ENCODE data around the gene KCNA3.
A peak's percentile ranks its signal among the peaks of the same experiment; 100 is the strongest.
"Not testable (repeated sequence)": the region's sequence is repeated elsewhere in the genome, so short reads cannot be mapped to it uniquely, and the experiment has no call there.

Gene KCNA3

DNA sequence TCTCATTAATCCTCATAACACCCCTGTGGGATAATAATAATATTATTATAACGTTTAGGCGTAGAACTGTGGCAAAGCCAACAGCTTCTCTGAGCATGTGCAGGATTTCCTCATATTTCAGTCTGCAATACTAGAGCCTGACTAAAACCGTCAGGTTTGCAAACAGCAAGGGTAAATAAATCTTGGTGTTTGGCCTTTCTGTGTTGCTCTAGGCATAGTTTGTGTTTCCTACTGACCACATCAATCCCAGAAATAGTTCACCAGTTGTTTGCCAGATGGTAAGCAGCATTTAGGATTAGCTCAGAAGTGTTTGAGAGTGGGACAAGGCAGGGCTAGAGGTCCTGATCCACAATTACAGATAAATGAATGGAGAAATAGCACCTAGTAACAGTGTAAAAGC, 2.8 kb upstream of the KCNA3 start:
- DNase-seq: no peak

GRCh38 chr1:110676970-110677369, 2.2 kb upstream of the KCNA3 start:
- peak; percentile 2 to 29 for DNase-seq

DNA sequence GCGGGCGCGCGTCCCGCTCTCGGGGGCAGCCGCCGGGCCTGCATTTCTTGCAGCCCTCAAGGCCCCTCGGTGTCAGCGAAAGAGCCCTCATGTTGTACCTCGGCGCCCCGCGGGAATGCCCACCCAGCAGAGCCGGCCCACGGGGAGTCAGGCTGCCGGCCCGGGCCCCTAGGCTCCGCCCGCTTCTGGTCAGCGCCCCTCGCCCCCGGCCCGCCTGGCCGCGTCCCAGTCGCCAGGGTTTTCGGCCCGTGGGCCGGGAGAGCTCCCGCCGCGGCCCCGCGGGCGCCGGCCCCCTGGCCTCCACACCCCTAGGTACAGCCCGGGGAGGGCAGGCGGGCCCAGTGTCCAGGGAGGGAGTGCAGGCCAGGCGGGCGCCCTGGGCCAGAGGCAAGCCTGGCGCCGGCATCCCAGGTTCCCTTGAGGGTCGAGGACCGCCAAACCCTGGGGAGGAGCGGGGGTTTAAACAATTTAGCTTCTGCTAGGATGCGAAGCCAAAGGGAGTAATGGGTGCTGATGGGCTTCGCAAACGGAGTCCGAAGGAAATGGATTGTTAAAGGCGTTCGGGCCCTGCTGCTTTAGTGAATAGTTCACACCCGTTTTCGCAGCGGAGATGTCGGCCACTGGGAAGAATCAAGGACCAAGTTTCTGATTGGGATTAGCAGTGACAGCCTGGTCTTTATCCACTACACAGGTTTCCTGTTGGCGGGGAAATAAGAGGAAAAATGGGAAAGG, 486 bp upstream of the KCNA3 start:
- DNase-seq: no peak

- no peak for DNase-seq
Measured at GRCh38 chr1:110673805-110674336, 869 bp downstream of the KCNA3 start.

GRCh38 chr1:110673197-110673701, 1.5 kb downstream of the KCNA3 start:
- no peak for DNase-seq

DNA sequence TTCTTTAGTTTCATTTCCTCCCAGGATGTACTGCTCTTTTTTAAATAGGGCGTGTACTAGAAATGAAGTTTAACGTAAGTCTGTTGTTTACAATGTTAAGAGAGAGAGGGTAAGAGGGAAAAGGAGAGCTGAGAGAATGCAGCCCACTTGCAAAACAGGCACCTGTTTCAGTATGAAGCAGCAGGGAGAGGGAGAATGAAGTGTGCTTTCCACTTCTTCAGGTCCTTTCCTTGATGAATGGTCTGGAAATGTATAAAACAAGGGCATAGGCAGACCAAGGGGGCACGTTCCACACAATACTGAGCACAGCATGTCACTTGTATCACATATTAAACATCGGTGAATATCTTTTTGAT, 2.0 kb downstream of the KCNA3 start:
- DNase-seq: no peak

GRCh38 chr1:110672001-110672752, 2.6 kb downstream of the KCNA3 start:
- DNase-seq: no peak

DNA sequence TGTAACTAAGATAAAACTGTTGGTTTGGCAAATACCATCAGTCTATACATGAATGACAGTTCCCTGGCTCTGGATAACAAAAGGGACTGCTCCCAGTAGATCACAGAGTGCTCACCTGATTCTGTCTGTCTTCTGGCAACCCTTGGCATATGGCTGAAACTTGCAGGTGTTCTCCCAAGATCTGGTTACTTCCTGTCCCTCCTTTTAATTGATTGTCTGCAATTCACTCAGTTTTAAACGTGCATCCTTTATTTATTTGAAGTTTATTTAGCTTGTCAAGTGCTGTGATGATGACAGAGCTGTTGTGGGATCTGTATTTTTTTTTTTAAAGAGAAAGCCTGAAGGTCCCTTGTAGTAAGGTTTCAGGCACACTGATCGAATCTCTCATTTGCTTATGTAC, 3.4 kb downstream of the KCNA3 start:
- DNase-seq: no peak

GRCh38 chr1:110668549-110668948, 6.2 kb downstream of the KCNA3 start:
- DNase-seq: no peak

DNA sequence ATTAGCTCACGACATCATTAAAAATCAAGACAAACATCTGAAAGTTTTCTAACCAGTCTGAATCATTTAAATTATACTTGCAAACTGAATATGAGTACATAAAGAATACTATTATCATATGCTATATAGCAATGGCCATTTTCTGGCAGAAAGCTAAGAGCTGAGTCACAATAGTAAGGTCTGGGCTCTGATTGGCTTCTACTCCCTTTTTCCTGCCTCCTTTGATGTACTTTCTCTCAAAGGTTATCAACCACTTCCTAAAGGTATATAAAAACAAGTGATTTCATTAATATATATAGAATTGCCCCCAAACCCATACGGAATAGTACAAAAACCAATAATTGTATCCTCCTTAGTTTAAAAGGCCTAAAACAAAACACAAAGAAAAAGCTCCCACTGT, 7.0 kb downstream of the KCNA3 start:
- DNase-seq: no peak

DNA sequence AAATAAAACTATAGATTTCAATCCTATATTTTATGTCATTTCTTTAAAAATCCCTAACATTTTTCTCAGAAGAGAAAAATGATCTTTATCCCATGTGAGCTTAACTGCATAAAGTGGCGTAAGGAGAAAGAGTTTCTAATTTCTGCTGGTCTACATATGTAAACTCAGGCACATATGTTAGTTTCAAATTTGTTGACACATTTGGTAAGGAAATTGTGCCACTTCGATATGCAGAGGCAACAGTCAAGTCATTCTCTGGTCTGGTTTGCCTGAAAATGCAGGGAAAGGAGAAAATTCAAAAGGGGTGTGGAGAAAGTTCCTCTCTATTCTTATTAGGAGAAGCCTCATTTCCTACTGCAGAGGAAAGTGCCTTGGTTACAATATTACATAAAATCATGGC, 11.5 kb downstream of the KCNA3 start:
- no peak for DNase-seq

- DNase-seq: not testable (repeated sequence)
Measured at GRCh38 chr1:110659559-110659958, 15.2 kb downstream of the KCNA3 start.

DNA sequence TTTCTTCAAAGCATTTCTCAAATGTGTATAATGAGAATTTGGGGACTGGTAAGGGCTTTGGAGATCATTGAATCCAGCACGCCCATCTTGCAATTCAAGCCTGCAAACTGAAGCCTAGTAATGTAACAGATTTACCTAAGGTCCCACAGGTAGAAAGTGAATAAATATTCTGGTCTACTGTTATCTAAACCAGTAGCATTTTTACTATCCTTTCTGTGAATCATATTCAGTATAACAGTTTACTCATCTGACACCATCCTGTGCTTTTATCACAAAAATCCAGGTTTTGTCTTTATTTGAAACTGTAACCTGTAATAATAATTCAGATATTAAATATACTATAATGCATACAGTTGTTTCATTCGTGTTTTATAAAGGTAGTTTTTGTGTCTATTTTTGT, 17.4 kb downstream of the KCNA3 start:
- no peak for DNase-seq

GRCh38 chr1:110650609-110651008, 24.1 kb downstream of the KCNA3 start:
- no peak for DNase-seq

GRCh38 chr1:110648417-110648816, 26.3 kb downstream of the KCNA3 start:
- no peak for DNase-seq

DNA sequence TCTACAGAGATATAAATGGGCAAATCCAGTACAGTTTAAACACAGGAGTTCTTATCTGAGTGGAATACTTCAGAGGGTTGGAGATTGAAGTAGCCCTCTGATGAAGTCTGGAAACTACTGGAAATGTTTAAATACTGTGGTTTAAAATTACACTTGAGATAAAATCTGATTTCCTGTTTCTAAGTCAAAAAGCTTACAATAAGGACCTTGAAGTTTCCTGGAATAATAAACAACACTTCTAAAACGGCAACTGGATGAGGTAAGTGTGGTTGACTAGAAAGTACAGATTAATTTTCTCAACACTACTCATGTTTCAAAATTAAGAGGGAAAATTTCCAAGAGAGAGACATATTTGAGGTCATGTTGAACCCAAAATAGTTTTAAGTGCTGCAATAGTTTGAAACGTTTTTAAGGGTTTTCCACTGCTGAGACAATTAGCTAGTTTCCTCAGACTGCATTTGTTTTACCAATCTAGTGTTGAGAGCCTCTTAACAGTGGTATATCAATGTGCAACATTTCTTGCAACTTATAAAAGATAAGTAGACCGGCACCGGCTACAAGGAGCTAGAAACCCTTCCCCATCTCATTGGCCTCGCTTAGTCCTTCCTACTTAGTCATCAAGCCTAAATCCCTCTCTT, 27.4 kb downstream of the KCNA3 start:
- no peak for DNase-seq

DNA sequence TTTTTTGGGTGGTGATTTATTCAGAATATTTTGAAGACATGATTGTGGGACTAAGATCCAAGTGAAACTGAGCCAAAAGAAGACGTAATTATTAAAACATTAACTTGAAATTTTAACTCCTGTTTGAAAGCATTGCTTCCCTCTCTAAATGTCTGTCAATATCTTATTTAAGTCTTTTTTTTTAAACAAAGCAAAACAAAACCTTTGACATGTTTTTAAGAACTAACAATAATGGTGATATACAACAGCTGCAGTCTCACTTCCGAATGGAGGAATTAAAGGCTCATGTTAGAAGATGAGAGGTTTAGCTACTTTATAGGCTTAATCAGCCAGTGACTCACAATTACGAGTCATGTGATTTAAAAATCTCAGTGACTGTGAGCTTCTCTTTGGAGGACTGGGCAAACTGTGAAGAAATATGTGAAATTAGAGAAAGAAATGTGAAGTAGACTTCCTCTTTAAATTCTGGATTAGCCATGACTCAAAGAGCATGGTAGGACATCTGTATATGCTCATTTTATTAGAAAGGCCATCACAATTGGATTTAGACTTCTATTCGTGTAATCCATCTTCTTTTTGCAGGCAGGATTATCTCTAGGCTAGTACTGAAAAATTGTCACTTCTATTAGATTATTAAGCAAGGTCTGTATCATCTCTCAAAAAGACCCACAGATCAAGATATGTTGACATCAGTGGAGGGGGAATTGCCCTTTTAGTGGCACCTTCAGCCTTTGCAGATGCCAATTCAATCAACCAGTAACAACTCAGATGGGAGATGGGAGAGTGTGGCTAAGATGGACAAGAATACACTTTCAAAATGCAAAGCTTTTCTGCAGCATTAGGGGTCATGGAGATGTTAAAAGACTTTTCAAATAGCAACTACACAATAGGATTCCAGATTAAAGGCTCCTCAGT, 28.7 kb downstream of the KCNA3 start:
- DNase-seq: no peak

GRCh38 chr1:110645211-110645610, 29.5 kb downstream of the KCNA3 start:
- no peak for DNase-seq

- no peak for DNase-seq
Measured at GRCh38 chr1:110643879-110644472, 30.8 kb downstream of the KCNA3 start.

GRCh38 chr1:110639724-110640386, 34.9 kb downstream of the KCNA3 start:
- DNase-seq: no peak

GRCh38 chr1:110638556-110638955, 36.2 kb downstream of the KCNA3 start:
- DNase-seq: no peak

- peak in 1 of 2 experiments; percentile 21 for DNase-seq
Measured at GRCh38 chr1:110638058-110638457, 36.7 kb downstream of the KCNA3 start.

Measured in SHP77 (cell line).